ENCODE data around the gene CAV3. TPM values are rescaled to one million over a fixed set of nuclear protein-coding genes. Genes with fewer than 3 reads are reported as not detected.
"Not testable (repeated sequence)": the region's sequence is repeated elsewhere in the genome, so short reads cannot be mapped to it uniquely, and the experiment has no call there.

CAV3 gene
- polyA plus RNA-seq, result not detected in 3 replicates
- polyA plus RNA-seq (2011; ENCODE audit: low read depth), result not detected
- not detected in 2 replicates for polyA plus RNA-seq (2011; cell fraction: cytosol; rRNA removed)
- not detected in 2 replicates for polyA plus RNA-seq (2011; cell fraction: nucleus; rRNA removed)
- polyA plus RNA-seq (2012; ENCODE audit: low replicate concordance), result not detected in 2 replicates
- not detected in 3 replicates for polyA minus RNA-seq
- not detected for polyA minus RNA-seq (2011; cell fraction: cytosol; rRNA and poly(A)+ RNA removed)
- not detected in 2 replicates for polyA minus RNA-seq (2011; cell fraction: nucleus; rRNA and poly(A)+ RNA removed)

DNA sequence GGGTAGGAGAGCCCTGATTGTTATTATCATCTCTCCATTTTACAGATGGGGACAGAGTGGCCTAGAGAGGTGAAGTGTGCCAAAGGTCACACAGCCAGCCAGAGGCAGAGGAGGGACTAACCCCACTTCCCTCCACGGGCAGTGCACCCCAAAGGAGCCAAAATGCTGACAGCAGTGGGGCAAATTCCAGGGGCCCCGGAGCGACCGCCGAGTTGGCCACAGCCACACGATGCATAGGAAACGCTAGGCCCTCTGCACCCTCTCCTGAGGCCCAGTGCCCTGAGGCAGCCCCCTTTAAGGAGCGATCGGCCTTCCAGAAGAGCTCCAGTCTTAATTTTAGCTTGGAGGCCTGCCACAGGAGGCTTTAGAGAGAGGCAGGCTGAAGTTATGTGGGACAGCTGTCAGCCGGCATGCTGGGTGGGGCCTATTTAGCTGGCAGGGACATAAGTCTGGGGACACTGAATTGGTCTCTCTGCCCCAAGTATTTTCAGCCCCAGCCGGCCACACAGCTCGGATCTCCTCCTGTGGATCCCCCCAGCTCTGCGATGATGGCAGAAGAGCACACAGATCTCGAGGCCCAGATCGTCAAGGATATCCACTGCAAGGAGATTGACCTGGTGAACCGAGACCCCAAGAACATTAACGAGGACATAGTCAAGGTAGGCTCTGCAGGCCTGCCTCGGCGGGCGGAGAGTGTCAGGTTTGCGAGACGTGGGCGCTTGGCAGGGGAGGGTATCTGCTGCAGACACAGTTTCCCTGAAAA lies at the start of gene CAV3:
TSS of gene CAV3 (plus strand) at position 471 of the 763 bp plus-strand sequence. CDS start at position 546, 75 bp downstream.
- Histone ChIP-seq H3K4me3 (ENCODE audit: control insufficient read depth in 2 of 3, extremely low read depth in 1 of 3, insufficient read depth in 2 of 3, low read depth in 1 of 3, low read length in 3 of 3) (no peak within 1 kb of the TSS), H3K9ac (ENCODE audit: control insufficient read depth, extremely low read depth, insufficient read depth, low read length) (no peak within 1 kb of the TSS), H3K36me3 (ENCODE audit: control insufficient read depth in 2 of 2, extremely low read depth in 1 of 2, insufficient read depth in 2 of 2, low read length in 2 of 2) (no peaks in the 10 kb centered on the region), H3K27ac (ENCODE audit: control insufficient read depth, insufficient read depth, low read length) (no peak within 1 kb of the TSS), H3K4me2 (ENCODE audit: control insufficient read depth, extremely low read depth, insufficient read depth, low read depth, low read length) (no peak within 1 kb of the TSS), H3K9me1 (ENCODE audit: control insufficient read depth, extremely low read depth, insufficient read depth, low read length) (no peaks in the 10 kb centered on the region), H2AFZ (ENCODE audit: control insufficient read depth, low read length) (no peak within 1 kb of the TSS), H3K4me1 (ENCODE audit: control insufficient read depth, extremely low read depth, insufficient read depth, low read length) (peaks cover 7% of the 10 kb centered on the region), H3K27me3 (ENCODE audit: control insufficient read depth, extremely low read depth, insufficient read depth, low read length) (no peaks in the 10 kb centered on the region), H3K9me3 (ENCODE audit: control insufficient read depth, low read depth, low read length) (no peaks in the 10 kb centered on the region), H4K20me1 (ENCODE audit: control insufficient read depth, extremely low read depth, insufficient read depth, low read length) (no peaks in the 10 kb centered on the region), H3K79me2 (ENCODE audit: control insufficient read depth, insufficient read depth, low read length) (no peaks in the 10 kb centered on the region)
- DNase-seq (ENCODE audit: low read depth, low spot score) (no peak), FAIRE-seq (no peak)
- dilution Hi-C loops (cut with MboI; ENCODE audit: extremely low pct_ligation_motif_present, low sequenced_read_pairs), result no loop called here
- TF ChIP-seq, protein P1, sequence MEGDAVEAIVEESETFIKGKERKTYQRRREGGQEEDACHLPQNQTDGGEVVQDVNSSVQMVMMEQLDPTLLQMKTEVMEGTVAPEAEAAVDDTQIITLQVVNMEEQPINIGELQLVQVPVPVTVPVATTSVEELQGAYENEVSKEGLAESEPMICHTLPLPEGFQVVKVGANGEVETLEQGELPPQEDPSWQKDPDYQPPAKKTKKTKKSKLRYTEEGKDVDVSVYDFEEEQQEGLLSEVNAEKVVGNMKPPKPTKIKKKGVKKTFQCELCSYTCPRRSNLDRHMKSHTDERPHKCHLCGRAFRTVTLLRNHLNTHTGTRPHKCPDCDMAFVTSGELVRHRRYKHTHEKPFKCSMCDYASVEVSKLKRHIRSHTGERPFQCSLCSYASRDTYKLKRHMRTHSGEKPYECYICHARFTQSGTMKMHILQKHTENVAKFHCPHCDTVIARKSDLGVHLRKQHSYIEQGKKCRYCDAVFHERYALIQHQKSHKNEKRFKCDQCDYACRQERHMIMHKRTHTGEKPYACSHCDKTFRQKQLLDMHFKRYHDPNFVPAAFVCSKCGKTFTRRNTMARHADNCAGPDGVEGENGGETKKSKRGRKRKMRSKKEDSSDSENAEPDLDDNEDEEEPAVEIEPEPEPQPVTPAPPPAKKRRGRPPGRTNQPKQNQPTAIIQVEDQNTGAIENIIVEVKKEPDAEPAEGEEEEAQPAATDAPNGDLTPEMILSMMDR (optimal IDR thresholded peaks at IDR 0.05 in 1 of 3, IDR thresholded peaks at IDR 0.05 in 1 of 3, conservative IDR thresholded peaks at IDR 0.05 in 1 of 3; ENCODE audit: extremely low read depth in 1 of 3, insufficient read depth in 2 of 3, low read length in 3 of 3), result no peak
- no peak for TF ChIP-seq EZH2 (IDR thresholded peaks at IDR 0.05; ENCODE audit: low read length)

DNA sequence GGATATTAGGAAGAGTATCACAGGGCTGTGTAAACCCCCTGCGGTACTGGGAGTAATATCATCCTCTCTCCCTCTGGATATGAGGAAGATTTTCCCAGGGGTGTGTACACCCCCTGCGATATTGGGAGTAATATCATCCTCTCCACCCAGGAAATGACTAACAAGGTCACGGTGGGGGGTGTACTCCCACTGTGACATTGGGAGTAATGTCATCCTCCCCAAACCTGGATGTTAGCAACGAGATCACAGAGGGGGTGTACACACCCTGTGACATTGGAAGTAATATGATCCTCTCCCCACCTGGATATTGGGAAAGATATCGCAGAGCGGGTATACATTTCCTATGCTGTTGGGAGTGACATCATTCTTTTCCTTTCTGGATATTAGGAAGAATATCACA lies 48.6 kb upstream of the CAV3 start:
- H3K4me2 ChIP-seq (ENCODE audit: control insufficient read depth, extremely low read depth, insufficient read depth, low read depth, low read length); H3K27ac ChIP-seq (ENCODE audit: control insufficient read depth, insufficient read depth, low read length); H3K9ac ChIP-seq (ENCODE audit: control insufficient read depth, extremely low read depth, insufficient read depth, low read length); H3K4me3 ChIP-seq (ENCODE audit: control insufficient read depth in 2 of 3, extremely low read depth in 1 of 3, insufficient read depth in 2 of 3, low read depth in 1 of 3, low read length in 3 of 3); H3K9me3 ChIP-seq (ENCODE audit: control insufficient read depth, low read depth, low read length); H3K79me2 ChIP-seq (ENCODE audit: control insufficient read depth, insufficient read depth, low read length); H4K20me1 ChIP-seq (ENCODE audit: control insufficient read depth, extremely low read depth, insufficient read depth, low read length); H3K9me1 ChIP-seq (ENCODE audit: control insufficient read depth, extremely low read depth, insufficient read depth, low read length); dilution Hi-C loops (cut with MboI; ENCODE audit: extremely low pct_ligation_motif_present, low sequenced_read_pairs); H2AFZ ChIP-seq (ENCODE audit: control insufficient read depth, low read length); FAIRE-seq; H3K36me3 ChIP-seq (ENCODE audit: control insufficient read depth in 2 of 2, extremely low read depth in 1 of 2, insufficient read depth in 2 of 2, low read length in 2 of 2); DNase-seq (ENCODE audit: low read depth, low spot score); H3K27me3 ChIP-seq (ENCODE audit: control insufficient read depth, extremely low read depth, insufficient read depth, low read length): not testable (repeated sequence)
- peaks cover 19% of the 10 kb centered on the region for H3K4me1 ChIP-seq (ENCODE audit: control insufficient read depth, extremely low read depth, insufficient read depth, low read length)

DNA sequence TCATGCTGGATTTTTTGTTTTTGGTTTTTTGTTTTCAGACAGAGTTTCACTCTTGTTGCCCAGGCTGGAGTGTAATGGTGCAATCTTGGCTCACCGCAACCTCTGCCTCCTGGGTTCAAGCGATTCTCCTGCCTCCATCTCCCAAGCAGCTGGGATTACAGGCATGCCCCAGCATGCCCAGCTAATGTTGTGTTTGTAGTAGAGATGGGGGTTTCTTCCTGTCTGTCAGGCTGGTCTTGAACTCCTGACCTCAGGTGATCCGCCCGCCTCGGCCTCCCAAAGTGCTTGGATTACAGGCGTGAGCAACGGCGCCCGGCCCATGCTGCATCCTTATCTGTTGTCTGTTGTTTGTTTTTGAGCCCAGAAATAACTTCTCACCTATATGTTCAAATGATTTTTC lies 42.3 kb upstream of the CAV3 start:
- H3K27me3 ChIP-seq (ENCODE audit: control insufficient read depth, extremely low read depth, insufficient read depth, low read length); H3K9me3 ChIP-seq (ENCODE audit: control insufficient read depth, low read depth, low read length); H3K9ac ChIP-seq (ENCODE audit: control insufficient read depth, extremely low read depth, insufficient read depth, low read length); dilution Hi-C loops (cut with MboI; ENCODE audit: extremely low pct_ligation_motif_present, low sequenced_read_pairs); H3K27ac ChIP-seq (ENCODE audit: control insufficient read depth, insufficient read depth, low read length); H4K20me1 ChIP-seq (ENCODE audit: control insufficient read depth, extremely low read depth, insufficient read depth, low read length); DNase-seq (ENCODE audit: low read depth, low spot score); H3K36me3 ChIP-seq (ENCODE audit: control insufficient read depth in 2 of 2, extremely low read depth in 1 of 2, insufficient read depth in 2 of 2, low read length in 2 of 2); H3K4me3 ChIP-seq (ENCODE audit: control insufficient read depth in 2 of 3, extremely low read depth in 1 of 3, insufficient read depth in 2 of 3, low read depth in 1 of 3, low read length in 3 of 3); H3K4me2 ChIP-seq (ENCODE audit: control insufficient read depth, extremely low read depth, insufficient read depth, low read depth, low read length); H2AFZ ChIP-seq (ENCODE audit: control insufficient read depth, low read length); H3K9me1 ChIP-seq (ENCODE audit: control insufficient read depth, extremely low read depth, insufficient read depth, low read length); H3K79me2 ChIP-seq (ENCODE audit: control insufficient read depth, insufficient read depth, low read length); H3K4me1 ChIP-seq (ENCODE audit: control insufficient read depth, extremely low read depth, insufficient read depth, low read length); FAIRE-seq: not testable (repeated sequence)
